ENCODE data around the gene CBX2. TPM values are rescaled to one million over a fixed set of nuclear protein-coding genes. Genes with fewer than 3 reads are reported as not detected.

Gene CBX2
- total and polyA plus RNA-seq, 2 donors (not counting 1 experiment from before 2014, with no cell fraction given), result 0.77 to 0.83 TPM

DNA sequence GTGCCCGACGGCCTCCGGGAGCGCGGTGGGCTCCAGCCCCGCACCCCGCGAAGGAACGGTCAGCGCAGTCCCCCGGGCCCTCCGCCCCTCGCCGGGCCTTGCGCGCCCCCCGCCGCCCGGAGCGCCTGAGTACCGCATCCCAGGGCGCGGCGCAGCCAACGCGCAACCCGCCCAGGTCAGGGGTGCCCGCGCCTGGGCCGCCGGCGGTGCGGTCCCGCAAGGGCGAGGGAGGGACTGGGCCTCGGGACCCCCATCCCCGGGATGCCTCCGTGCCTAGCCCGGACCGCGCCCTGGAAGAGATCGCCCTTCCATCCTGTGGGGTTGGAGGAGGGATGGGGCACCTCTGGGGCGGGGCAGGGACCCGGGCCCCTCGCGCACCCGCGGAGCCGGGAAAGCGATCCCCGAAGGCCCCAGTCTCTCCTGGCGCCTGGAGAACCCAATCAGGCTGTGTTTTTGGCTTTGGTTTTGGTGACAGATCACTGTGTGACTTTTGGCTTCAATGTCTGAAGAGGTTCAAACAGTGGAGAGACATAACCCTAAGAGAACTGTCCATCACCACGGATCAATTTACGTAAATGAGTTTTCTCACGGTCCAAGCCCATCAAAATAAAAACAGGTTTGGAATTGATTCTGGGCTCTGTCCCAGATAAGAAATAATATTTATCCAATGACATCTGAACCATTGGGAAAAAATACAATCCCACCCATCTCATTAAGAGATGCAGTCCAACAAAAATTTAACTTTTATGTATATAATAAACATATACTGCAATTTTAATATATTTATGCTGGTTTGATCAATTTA lies 29.5 kb upstream of the CBX2 start:
- no peak overlapping the region for H3K4me3 ChIP-seq (replicated peaks in 1 of 4; ENCODE audit: control extremely low read depth in 1 of 4, insufficient read depth in 1 of 4, low read depth in 3 of 4, low read length in 4 of 4)
- no peaks in the 10 kb centered on the region for H4K20me1 ChIP-seq (ENCODE audit: control insufficient read depth, extremely low read depth, insufficient read depth, low read length)
- no peaks in the 10 kb centered on the region for H3K79me2 ChIP-seq (ENCODE audit: control insufficient read depth, insufficient read depth, low read length)
- TF ChIP-seq, protein P1, sequence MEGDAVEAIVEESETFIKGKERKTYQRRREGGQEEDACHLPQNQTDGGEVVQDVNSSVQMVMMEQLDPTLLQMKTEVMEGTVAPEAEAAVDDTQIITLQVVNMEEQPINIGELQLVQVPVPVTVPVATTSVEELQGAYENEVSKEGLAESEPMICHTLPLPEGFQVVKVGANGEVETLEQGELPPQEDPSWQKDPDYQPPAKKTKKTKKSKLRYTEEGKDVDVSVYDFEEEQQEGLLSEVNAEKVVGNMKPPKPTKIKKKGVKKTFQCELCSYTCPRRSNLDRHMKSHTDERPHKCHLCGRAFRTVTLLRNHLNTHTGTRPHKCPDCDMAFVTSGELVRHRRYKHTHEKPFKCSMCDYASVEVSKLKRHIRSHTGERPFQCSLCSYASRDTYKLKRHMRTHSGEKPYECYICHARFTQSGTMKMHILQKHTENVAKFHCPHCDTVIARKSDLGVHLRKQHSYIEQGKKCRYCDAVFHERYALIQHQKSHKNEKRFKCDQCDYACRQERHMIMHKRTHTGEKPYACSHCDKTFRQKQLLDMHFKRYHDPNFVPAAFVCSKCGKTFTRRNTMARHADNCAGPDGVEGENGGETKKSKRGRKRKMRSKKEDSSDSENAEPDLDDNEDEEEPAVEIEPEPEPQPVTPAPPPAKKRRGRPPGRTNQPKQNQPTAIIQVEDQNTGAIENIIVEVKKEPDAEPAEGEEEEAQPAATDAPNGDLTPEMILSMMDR (conservative IDR thresholded peaks at IDR 0.05 in 1 of 2, IDR thresholded peaks at IDR 0.05 in 1 of 2; ENCODE audit: low read depth in 1 of 2, low read length in 2 of 2), result no peak
- TF ChIP-seq EZH2 (IDR thresholded peaks at IDR 0.05; ENCODE audit: low read length, missing control alignments), result peak; percentile 53
- peaks cover 28% of the 10 kb centered on the region for H3K27me3 ChIP-seq (ENCODE audit: control insufficient read depth, insufficient read depth, low read length)
- H3K36me3 ChIP-seq (ENCODE audit: control insufficient read depth, insufficient read depth, low read length), result no peaks in the 10 kb centered on the region
- H3K4me1 ChIP-seq (ENCODE audit: control insufficient read depth, extremely low read depth, insufficient read depth, low read length), result no peaks in the 10 kb centered on the region
- no peak overlapping the region for H2AFZ ChIP-seq (ENCODE audit: low read length)
- no peak overlapping the region for H3K27ac ChIP-seq (ENCODE audit: insufficient read depth, low read length)
- H3K4me2 ChIP-seq (ENCODE audit: extremely low read depth, insufficient read depth, low read length), result no peak overlapping the region
- no peak for DNase-seq (ENCODE audit: low read depth in 2 of 2)
- H3K9me3 ChIP-seq (ENCODE audit: control insufficient read depth, insufficient read depth, low read depth, low read length), result no peaks in the 10 kb centered on the region
- no peak overlapping the region for H3K9ac ChIP-seq (ENCODE audit: insufficient read depth, low read length)

DNA sequence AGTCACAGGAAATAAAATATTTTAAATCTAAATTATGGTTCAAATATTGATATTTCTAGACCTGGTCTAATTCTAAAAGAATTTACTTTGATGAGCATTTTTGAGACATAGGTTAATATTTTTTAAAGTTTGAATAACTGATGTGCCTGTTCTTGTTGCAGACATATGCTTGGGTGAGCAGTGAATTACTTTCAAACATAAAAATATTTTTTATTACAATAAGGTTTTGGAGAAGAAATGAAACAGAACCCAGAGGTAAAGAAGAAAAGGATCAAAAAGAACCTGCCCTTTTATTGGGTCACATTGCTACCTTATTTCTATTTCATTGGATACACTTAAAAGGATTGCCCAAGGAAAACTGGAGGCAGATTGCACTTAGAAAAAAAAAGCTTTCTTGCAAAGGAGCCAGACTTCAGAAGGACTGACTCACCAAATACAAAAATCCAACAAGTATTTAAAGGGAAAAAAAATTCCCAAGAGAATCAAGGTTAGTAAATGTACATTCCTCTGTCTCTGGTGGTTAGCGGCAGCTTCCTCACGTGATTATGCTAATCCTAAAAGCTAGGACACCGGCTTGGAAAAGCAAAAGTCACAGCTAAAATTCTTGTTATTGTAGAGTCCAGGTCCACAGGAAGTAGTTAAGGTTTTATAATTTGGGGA lies 28.7 kb upstream of the CBX2 start:
- Histone ChIP-seq H2AFZ (ENCODE audit: low read length) (no peak overlapping the region), H3K27me3 (ENCODE audit: control insufficient read depth, insufficient read depth, low read length) (peaks cover 30% of the 10 kb centered on the region), H3K9ac (ENCODE audit: insufficient read depth, low read length) (no peak overlapping the region), H3K4me2 (ENCODE audit: extremely low read depth, insufficient read depth, low read length) (no peak overlapping the region), H3K9me3 (ENCODE audit: control insufficient read depth, insufficient read depth, low read depth, low read length) (no peaks in the 10 kb centered on the region), H3K4me3 (replicated peaks in 1 of 4; ENCODE audit: control extremely low read depth in 1 of 4, insufficient read depth in 1 of 4, low read depth in 3 of 4, low read length in 4 of 4) (no peak overlapping the region), H3K79me2 (ENCODE audit: control insufficient read depth, insufficient read depth, low read length) (no peaks in the 10 kb centered on the region), H4K20me1 (ENCODE audit: control insufficient read depth, extremely low read depth, insufficient read depth, low read length) (no peaks in the 10 kb centered on the region), H3K36me3 (ENCODE audit: control insufficient read depth, insufficient read depth, low read length) (no peaks in the 10 kb centered on the region), H3K27ac (ENCODE audit: insufficient read depth, low read length) (no peak overlapping the region), H3K4me1 (ENCODE audit: control insufficient read depth, extremely low read depth, insufficient read depth, low read length) (no peaks in the 10 kb centered on the region)
- DNase-seq (ENCODE audit: low read depth in 2 of 2), result peak; percentile 67 to 74
- no peak for TF ChIP-seq EZH2 (IDR thresholded peaks at IDR 0.05; ENCODE audit: low read length, missing control alignments)
- TF ChIP-seq, protein P1 (conservative IDR thresholded peaks at IDR 0.05 in 1 of 2, IDR thresholded peaks at IDR 0.05 in 1 of 2; ENCODE audit: low read depth in 1 of 2, low read length in 2 of 2), result no peak

DNA sequence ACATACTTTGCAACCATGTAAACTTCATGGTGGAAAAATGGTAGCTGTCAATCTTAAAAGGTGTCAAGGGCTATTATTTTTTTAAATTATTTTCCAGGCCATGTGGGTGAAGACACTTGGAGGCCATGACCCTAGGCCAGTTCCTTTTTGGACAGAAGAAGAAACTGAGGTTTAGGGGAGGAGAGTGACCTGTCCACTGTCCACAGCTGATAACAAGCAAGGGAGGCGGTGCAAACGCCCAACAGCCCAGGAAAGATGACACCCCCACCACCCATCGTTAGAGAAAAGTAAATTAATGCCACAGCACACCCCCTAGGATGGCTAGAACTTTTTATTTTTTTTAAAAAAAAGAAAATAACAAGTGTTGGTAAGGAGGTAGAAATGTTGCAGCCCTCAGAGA lies 28.0 kb upstream of the CBX2 start:
- Histone ChIP-seq H3K9ac (ENCODE audit: insufficient read depth, low read length) (no peak overlapping the region), H3K79me2 (ENCODE audit: control insufficient read depth, insufficient read depth, low read length) (no peaks in the 10 kb centered on the region), H3K36me3 (ENCODE audit: control insufficient read depth, insufficient read depth, low read length) (no peaks in the 10 kb centered on the region), H3K4me1 (ENCODE audit: control insufficient read depth, extremely low read depth, insufficient read depth, low read length) (no peaks in the 10 kb centered on the region), H3K27ac (ENCODE audit: insufficient read depth, low read length) (no peak overlapping the region), H3K27me3 (ENCODE audit: control insufficient read depth, insufficient read depth, low read length) (peaks cover 30% of the 10 kb centered on the region), H3K4me2 (ENCODE audit: extremely low read depth, insufficient read depth, low read length) (no peak overlapping the region), H3K4me3 (replicated peaks in 1 of 4; ENCODE audit: control extremely low read depth in 1 of 4, insufficient read depth in 1 of 4, low read depth in 3 of 4, low read length in 4 of 4) (no peak overlapping the region), H4K20me1 (ENCODE audit: control insufficient read depth, extremely low read depth, insufficient read depth, low read length) (no peaks in the 10 kb centered on the region), H3K9me3 (ENCODE audit: control insufficient read depth, insufficient read depth, low read depth, low read length) (no peaks in the 10 kb centered on the region), H2AFZ (ENCODE audit: low read length) (no peak overlapping the region)
- no peak for DNase-seq (ENCODE audit: low read depth in 2 of 2)
- TF ChIP-seq, protein P1 (conservative IDR thresholded peaks at IDR 0.05 in 1 of 2, IDR thresholded peaks at IDR 0.05 in 1 of 2; ENCODE audit: low read depth in 1 of 2, low read length in 2 of 2), result no peak
- TF ChIP-seq EZH2 (IDR thresholded peaks at IDR 0.05; ENCODE audit: low read length, missing control alignments), result no peak

Measured in fibroblast of lung (primary cell).